Measurements from ENCODE around the gene C11orf21.
"Not testable (repeated sequence)": the region's sequence is repeated elsewhere in the genome, so short reads cannot be mapped to it uniquely, and the experiment has no call there.

Gene C11orf21

GRCh38 chr11:2295971-2296912 lies 5.5 kb downstream of the C11orf21 start:
- DNase-seq = no peak

- DNase-seq = no peak
These were observed 6.8 kb downstream of the C11orf21 start for GRCh38 chr11:2294926-2295290.

GRCh38 chr11:2293984-2294925 lies 7.5 kb downstream of the C11orf21 start:
- no peak for DNase-seq

GRCh38 chr11:2293531-2293971 lies 8.2 kb downstream of the C11orf21 start:
- no peak for DNase-seq

- no peak for DNase-seq
These were observed 11.3 kb downstream of the C11orf21 start for GRCh38 chr11:2290351-2290841.

GRCh38 chr11:2289859-2290258 lies 11.9 kb downstream of the C11orf21 start:
- no peak for DNase-seq

- no peak for DNase-seq
These were observed 12.4 kb downstream of the C11orf21 start for GRCh38 chr11:2289350-2289749.

GRCh38 chr11:2287091-2287490 lies 14.6 kb downstream of the C11orf21 start:
- DNase-seq = no peak

- not testable (repeated sequence) for DNase-seq
These were observed 15.4 kb downstream of the C11orf21 start for GRCh38 chr11:2286350-2286749.

GRCh38 chr11:2280208-2280607 lies 21.5 kb downstream of the C11orf21 start:
- no peak for DNase-seq

GRCh38 chr11:2277933-2278523 lies 23.7 kb downstream of the C11orf21 start:
- no peak for DNase-seq

- no peak for DNase-seq
These were observed 24.7 kb downstream of the C11orf21 start for GRCh38 chr11:2277008-2277346.

GRCh38 chr11:2276280-2277007 lies 25.3 kb downstream of the C11orf21 start:
- DNase-seq = no peak

- DNase-seq = no peak
These were observed 26.1 kb downstream of the C11orf21 start for GRCh38 chr11:2275334-2276279.

GRCh38 chr11:2273771-2274170 lies 27.9 kb downstream of the C11orf21 start:
- DNase-seq = no peak

GRCh38 chr11:2273311-2273710 lies 28.4 kb downstream of the C11orf21 start:
- no peak for DNase-seq

- DNase-seq = no peak
These were observed 28.8 kb downstream of the C11orf21 start for GRCh38 chr11:2272946-2273280.

GRCh38 chr11:2272228-2272945 lies 29.3 kb downstream of the C11orf21 start:
- no peak for DNase-seq

- no peak for DNase-seq
These were observed 30.1 kb downstream of the C11orf21 start for GRCh38 chr11:2271327-2272227.

GRCh38 chr11:2271077-2271326 lies 30.7 kb downstream of the C11orf21 start:
- no peak for DNase-seq

All from fibroblast of upper back skin (primary cell).